Sigmoid colon (tissue), 4 donors: Measurements from ENCODE around the gene SLC35E1.

Experiments used
- CTCF ChIP-seq, 4 experiments: fragments of 450-650 bp in 3 of 4; fragments of 200-600 bp in 1 of 4; IDR thresholded peaks; one replicate each; pipeline ENCODE4 v1.5.1; 2016 to 2019; ENCODE audit warnings: antibody characterized with exemption in 4 of 4, mild to moderate bottlenecking in 3 of 4, moderate library complexity in 2 of 4
- EP300 ChIP-seq, 4 donors: sonication (generic); formaldehyde crosslinking; IDR thresholded peaks; one replicate each; pipeline ENCODE4 v1.6.1; 2017; ENCODE audit warnings: antibody characterized with exemption in 4 of 4
- POLR2A ChIP-seq, 2 donors: fragments of 450-650 bp; IDR thresholded peaks; one replicate each; pipeline ENCODE4 v1.6.1; 2016; ENCODE audit warnings: antibody characterized with exemption in 2 of 2, mild to moderate bottlenecking in 2 of 2, moderate library complexity in 2 of 2
- POLR2AphosphoS5 ChIP-seq, 4 donors: sonication (generic); formaldehyde crosslinking; IDR thresholded peaks; one replicate each; pipeline ENCODE4 v1.6.1; 2017; ENCODE audit warnings: antibody characterized with exemption in 4 of 4

- TF ChIP-seq CTCF (IDR thresholded peaks at IDR 0.05) (no peak), EP300 (IDR thresholded peaks at IDR 0.05) (no peak), POLR2A (IDR thresholded peaks at IDR 0.05) (no peak), POLR2AphosphoS5 (IDR thresholded peaks at IDR 0.05) (no peak)
Observed at GRCh38 chr19:16548956-16549355, 23.3 kb downstream of the SLC35E1 start.
